C4-2B (cell line): Measurements from ENCODE around the gene LCN6.

Experiments
- ZFX ChIP-seq: fragments of 450-650 bp; IDR thresholded peaks from 2 replicates; pipeline ENCODE4 v1.6.1; 2017
- TF ChIP-seq, protein P1 (sequence below): fragments of 450-650 bp; conservative IDR thresholded peaks from 2 replicates; pipeline ENCODE4 v1.5.1; 2017; ENCODE audit warnings: mild to moderate bottlenecking

DNA sequence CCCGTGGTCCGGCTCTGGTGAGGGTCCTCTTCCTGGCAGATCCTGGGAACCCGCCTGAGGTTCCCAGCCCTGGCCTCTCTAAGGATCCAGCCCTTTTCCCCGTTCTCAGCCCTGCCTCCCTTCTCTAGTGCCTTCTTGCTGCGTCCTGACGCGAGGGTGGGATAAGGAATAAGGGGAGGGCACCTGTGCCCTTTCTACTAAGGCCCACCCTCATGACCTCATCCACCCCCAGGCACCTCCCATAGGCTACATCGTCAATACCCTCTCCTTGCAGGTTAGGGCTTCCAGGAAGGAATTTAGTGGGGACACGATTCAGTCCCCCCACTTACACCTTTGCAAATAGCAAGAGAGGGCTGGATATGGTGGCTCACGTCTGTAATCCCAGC lies 46.7 kb downstream of the LCN6 start:
- TF ChIP-seq, protein P1, sequence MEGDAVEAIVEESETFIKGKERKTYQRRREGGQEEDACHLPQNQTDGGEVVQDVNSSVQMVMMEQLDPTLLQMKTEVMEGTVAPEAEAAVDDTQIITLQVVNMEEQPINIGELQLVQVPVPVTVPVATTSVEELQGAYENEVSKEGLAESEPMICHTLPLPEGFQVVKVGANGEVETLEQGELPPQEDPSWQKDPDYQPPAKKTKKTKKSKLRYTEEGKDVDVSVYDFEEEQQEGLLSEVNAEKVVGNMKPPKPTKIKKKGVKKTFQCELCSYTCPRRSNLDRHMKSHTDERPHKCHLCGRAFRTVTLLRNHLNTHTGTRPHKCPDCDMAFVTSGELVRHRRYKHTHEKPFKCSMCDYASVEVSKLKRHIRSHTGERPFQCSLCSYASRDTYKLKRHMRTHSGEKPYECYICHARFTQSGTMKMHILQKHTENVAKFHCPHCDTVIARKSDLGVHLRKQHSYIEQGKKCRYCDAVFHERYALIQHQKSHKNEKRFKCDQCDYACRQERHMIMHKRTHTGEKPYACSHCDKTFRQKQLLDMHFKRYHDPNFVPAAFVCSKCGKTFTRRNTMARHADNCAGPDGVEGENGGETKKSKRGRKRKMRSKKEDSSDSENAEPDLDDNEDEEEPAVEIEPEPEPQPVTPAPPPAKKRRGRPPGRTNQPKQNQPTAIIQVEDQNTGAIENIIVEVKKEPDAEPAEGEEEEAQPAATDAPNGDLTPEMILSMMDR = no peak
- TF ChIP-seq ZFX = no peak
